GM04504 (cell line): ENCODE results near the gene KIAA1958.
A peak's percentile ranks its signal among the peaks of the same experiment; 100 is the strongest.
"Not testable (repeated sequence)": the region's sequence is repeated elsewhere in the genome, so short reads cannot be mapped to it uniquely, and the experiment has no call there.

Experiments
- DNase-seq: peaks from one replicate; pipeline ENCODE4 v3.0.0-alpha.2; 2012; ENCODE audit warnings: low read depth

The KIAA1958 gene

DNA sequence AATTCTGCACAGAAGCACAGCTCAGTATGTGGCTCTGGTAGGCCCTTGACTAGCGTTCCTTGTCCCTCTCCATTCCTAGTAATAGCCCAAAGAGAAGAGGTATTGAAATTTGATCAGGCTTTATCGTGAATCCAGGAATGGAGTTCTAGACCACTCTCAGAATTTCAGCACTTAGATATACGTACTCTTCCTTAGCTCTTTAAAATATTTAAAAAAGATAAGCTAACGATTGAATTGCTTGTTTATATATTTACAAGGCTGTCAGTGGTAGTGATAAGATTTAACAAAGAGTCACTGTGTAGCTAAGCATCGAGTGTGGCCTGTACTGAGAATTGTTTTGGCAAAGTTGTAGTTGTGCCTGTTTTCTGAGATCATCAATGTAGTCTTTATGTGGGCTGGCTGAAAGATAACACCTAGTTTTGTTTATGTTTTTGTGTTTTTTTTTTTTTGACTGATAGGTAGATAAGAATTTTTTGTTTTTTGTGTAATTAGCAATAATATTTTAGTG, 2.5 kb downstream of the KIAA1958 start:
- no peak for DNase-seq

DNA sequence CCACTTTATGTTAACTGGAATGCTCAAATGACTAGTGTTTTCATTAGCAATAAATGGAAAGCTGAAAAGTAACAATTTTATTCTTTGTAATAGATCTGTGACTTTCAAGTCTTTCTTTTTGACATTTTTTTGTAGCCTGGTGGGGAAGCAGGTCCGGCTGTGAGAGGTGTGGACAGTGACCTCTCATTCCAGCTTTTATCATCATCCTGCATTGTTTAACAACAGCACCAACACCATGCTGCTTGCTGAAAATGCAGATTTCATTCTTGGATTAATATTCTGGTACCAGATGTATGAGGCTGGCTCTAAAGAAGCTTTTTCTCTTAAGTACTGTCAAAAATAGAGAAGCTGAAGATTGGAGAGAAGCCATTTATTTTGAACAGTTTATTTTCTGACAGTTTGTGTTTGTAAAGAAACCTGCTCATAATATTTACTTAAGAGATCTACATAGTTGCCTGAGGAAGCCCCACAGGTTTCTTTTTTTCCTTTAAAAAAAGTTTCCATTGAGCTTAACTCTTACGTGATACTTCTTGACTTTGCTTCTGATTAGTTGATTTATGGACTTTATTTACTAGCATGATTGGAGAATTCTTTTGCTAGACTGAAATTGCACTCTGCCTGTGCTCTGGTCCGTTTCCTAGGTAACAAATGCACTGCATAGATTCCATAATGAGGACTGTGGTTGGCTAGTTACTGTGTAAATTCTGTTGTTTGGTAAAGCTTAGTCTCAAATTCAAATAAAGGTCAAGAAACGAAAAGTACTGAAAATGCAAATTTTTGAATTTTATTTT, 3.4 kb downstream of the KIAA1958 start:
- no peak for DNase-seq

DNA sequence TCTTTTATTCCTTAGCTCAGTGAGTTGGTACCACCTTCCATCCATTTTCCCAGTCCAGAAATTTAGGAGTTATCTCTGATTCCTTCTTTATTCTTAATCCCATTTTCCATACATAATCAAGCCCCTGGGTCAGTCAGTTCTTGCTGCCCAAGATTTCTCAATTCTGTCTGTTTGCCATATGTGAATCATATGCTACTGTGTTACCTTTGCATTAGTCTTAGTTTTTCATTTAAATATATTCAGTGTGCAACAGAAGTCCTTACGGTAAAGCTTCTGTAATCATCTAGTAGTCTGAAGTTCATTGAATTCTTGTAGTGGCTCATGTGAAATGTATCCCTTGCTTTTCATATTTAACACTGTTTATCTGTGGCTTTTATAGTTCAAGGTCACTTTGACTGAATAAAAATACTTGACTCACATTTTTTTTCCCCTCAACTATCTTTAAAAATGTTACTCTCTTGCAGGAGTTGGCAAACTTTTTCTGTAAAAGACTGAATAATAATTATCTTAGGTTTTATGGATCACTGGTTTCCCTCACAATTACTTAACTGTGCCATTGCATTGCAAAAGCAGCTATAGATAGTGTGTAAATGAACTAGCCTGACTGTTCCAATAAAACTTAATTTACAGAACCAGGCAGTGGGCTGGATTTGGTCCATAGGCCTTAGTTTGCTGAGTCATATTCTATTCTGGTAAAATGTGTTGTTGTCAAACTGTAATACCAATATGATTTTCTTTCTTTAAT, 6.9 kb downstream of the KIAA1958 start:
- DNase-seq = peak; percentile 71

DNA sequence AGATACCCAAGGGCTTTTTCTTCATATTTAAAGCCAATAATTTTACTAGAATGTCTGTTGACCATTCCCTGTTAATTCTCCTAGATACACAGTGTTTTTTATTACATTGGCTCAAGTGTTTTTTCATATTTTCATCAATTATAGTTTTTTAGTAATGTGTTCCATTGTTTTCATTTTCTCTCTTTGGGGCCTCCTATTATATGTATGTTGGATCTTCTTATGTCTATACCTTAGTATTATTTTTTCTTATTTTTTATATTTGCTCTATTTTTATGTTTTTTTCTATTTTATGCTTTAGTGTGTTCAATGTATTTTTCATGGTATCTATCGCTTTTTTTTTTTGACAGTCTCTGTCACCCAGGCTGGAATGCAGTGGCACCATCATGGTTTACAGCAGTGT, 7.5 kb downstream of the KIAA1958 start:
- no peak for DNase-seq

DNA sequence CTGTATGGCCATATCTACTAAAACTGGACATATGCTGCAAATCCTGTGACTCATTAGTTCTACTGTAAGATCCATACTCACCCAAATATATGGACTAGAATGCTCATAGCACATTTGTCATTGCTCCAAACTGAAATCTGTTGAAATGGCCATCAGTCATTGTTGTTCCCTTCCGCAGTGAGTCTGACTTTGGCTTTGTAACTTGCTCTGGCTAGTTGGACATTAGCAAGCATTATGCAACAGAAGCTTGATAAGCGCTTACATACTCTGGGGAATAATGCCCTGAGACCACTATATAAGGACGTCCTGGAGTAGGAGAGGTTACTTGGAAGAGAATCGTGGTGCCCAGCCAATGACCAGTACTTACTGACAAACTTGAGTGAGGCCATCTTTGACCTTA, 9.0 kb downstream of the KIAA1958 start:
- no peak for DNase-seq

DNA sequence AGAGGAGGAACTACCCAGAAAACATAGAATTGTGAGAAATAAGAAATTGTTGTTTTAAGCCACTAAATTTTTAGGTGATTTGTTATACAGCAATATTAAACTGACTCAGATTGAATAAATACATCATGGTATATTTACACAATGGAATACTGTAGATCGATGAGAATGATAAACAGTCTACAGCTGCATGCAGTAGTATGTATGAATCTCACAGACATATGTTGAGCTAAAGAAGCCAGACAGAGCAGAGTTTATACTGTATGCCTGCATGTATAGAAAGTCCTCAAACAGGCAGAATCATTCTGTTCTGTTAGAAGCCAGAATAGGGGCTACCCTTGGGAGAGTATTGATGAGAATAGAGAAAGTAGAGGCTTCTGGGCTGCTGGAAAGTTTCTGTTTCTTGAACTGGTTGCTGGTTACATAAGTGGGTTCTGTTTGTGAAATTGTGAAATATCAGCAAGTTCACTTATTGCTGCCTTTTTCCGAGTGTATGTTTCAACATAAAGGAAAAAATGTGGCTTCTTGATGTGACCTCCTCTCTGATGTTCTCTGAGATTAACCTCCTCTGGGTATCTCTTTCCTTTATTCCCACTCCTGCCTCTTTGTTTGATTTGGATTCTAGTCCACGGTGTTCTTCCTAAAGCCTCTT, 9.6 kb downstream of the KIAA1958 start:
- no peak for DNase-seq

DNA sequence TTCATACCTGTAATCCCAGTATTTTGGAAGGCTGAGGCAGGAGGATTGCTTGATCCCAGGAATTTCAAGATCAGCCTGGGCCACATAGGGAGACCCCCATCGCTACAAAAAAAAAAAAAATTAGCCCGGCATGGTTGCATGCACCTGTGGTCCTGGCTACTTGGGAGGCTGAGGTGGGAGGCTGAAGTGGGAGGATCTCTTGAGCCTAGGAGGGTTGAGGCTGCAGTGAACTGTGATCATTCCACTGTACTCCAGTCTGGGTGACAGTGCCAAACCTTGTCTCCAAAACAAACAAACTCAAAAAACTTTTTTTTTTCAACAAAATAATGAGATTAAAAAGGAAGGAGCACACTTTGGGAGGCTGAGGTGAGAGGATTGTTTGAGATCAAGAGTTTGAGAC, 14.2 kb downstream of the KIAA1958 start:
- no peak for DNase-seq

DNA sequence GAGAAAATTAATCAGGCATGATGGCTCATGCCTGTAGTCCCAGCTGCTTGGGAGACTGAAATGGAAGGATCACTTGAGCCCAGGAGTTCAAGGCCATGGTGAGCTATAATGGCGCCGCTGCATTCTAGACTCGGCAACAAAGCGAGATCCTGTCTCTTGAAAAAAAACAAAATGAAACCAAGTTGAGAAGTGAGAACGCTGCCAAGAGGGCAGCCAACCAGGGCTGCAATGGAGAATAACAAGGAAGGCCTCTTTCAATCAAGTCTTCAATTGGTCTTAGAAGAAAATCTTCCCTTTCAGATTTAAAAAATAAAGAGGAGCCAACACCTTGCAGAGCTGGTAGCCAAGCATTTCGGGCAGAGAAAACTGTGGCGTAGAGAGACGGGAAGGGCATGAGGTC, 14.7 kb downstream of the KIAA1958 start:
- no peak for DNase-seq

DNA sequence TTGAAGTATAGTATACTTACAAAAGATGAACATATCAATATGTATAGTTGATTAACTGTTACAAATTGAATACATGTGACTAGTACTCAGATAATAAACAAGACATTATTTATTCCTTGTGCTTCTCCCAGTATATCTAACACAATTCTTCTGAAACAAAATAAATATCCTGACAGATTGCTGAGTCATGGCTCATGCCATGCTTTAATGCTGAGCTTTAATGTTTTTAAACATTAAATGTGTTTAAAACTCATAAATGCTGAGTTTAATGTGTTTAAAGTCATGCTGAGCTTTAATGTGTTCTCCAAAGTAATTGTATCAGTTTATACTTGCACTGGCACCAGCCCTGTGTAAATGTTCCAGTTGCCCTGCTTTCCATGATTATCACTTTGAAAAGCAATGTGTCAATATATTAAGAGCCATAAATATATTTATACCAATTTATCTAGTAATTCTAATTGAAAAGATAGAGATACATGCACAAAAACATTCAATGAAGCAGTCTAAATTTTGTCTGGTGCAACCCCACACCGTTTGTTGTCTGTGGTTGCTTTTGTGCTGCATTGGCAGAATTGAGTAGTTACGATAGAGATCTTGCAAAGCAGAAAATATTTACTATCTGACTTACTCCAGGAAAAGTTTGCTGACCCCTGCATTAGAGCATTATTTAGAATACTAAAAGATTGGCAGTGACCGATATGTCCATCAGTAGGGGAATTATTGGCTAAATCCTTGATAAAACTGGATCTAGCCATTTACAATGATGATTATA, 15.7 kb downstream of the KIAA1958 start:
- DNase-seq = no peak

DNA sequence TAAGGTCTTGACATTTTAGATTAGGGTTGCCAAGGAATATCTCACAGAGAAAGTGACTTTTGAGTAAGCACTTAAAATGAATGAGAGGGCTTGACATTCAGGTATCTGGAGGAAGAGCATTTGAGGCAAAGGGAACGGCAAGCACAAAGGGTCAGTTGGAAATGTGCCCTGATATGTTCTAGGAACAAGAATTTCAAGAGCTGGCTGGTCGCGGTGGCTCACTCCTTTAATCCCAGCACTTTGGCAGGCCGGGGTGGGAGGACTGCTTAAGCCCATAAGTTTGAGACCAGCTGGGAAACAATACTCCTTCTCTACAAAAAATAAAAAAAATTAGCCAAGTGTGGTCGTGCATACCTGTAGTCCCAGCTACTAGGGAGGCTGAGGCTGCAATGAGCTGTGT, 16.5 kb downstream of the KIAA1958 start:
- no peak for DNase-seq

DNA sequence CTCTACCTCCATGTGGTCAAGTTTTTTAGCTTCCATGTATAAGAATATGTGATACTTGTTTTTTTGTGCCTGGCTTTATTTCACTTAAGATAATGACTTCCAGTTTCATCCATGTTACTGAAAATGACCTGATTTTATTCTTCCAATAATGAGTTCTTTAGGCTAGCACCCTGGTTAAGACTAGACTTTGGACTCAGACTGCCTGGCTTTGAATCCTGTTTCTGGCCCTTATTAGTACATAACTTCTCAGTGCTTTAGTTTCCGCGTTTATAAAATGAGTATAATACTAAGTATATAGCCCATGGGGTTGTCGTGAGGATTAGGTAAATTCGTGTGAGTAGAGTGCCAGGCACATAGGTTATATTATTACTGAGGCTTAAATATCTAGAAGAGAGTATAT, 18.5 kb downstream of the KIAA1958 start:
- no peak for DNase-seq

DNA sequence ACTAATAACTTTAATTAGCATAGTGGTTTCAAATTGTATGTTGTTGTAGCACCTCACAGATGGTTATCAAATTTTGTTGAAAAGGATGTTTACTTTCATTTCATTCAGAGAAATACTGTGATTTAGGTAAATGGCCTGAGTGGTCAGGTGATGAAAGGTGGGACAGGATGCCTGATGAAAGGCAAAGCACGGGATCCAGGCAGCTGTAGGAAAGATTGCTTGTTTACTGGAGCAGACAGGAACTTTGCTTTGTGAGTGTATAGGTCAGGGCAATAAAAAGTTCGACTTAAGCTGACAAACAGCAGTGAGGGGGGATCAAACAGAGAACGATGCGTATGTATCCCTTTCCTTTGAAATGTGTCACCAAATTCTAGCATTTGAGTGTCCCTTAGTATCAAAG, 19.0 kb downstream of the KIAA1958 start:
- DNase-seq = no peak

DNA sequence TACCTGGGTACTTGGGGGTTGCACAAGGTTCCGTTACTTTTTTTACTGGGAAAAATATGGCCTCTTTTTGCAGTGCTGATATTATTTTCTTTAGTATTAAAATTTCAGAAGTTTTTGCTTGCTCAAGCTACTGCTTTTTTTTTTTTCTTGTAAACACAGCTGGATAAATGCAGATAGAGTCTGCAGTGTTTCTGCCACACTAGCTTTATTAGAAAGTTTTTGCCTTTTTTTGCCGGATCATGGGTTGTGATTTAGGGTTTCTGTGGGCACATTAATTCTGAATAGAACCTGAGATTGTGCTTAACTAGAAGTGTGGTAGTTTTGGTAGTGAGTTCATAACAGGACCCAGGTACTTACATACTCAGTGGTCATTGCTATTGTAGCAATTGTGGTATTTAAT, 19.9 kb downstream of the KIAA1958 start:
- DNase-seq = no peak

DNA sequence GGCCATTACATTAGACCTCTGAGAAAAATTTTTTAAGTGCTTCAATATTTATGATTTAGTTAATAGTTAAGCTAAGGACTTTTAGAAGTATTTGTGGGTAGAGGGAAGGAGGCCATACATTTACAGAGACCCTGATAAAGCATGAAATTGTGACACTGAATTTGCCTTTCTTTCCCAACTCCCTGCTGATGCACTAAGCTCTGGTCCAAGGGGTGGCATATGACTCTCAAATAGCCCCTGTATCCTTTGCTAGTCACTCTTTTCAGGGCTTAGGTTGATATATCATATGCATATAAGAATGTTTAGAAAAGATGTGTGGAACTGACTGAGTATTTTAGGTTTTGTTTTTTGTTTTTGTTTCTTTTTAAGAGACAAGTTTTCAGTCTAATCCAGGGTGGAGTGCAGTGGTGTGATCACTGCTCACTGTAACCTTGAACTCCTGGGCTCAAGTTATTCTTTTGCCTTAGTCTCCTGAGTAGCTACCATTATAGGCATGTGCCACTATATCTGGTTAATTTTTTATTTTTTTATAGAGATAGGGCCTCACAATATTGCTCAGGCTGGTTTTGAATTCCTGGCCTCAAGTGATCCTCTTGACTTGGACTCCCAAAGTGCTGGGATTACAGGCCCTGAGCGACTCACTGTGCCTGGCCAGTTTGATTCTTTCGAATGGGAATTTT, 20.5 kb downstream of the KIAA1958 start:
- DNase-seq = no peak

DNA sequence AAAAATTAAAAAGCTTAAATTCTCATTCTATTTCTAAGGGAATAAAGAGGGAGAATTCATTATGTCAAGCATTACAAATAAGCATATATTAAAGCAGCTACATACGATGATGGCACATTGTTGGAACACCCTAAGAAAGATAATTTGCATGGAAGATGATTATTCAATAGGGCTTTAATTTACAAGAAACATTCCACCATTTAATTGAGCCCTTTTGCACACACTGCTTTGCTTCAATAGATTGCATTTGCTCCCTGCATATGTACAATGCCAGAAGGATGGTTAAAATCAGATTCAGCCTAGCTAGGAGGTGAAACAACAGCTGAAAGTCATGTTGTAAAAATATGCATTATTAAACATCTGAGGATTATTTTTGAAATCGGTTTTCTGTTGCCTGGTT, 21.8 kb downstream of the KIAA1958 start:
- no peak for DNase-seq

DNA sequence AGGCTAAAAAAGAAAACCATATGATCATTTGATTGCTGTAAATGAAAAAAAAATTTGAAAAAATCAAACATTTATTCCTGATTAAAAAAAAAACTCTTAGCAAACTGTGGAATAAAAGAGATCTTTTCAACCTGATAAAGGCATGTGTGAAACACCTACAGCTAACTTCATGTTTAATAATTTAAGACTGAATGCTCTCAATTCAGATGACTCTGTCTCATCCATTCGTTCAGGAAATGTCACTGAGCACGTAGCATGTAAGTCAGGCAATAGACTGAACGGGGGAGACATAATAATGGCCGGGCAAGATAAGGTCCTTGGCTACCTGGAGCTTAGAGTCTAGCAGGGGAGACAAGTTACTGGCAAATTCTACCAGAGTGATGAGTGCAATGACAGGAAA, 25.8 kb downstream of the KIAA1958 start:
- not testable (repeated sequence) for DNase-seq

DNA sequence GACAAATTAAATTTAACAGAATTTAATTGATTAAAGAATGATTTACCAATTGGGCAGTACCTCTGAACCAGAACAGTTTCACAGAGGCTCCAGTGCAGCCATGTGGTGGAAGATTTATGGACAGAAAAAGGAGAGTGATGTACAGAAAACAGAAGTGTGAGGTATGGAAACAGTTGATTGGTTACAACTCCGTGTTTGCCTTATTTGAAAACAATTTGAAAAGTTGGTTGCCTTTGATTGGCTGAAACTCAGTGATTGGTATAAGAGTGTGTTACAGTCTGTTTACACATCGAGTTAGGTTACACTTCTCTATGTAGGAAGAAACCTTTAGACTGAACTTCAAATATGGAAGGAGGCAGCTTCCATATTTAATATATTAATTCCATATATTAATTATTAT, 30.1 kb downstream of the KIAA1958 start:
- no peak for DNase-seq

DNA sequence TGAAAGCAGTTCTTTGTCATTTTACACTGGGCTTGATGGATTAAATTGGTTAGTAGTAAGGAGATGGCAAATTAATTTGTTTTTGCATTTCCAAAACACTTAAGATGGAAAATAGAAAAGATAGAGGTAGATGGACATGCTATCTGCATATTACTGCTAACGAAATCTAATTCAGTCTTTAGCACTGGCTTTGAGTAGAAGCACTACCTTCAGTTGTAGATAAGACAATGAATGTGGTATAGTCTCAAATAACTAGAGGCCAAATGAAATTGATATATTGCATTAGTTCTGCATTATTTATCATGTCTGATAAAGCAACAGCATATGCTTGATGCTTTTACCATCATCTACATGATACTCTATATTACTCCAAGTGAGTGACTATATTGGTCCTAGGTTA, 33.4 kb downstream of the KIAA1958 start:
- DNase-seq = no peak

DNA sequence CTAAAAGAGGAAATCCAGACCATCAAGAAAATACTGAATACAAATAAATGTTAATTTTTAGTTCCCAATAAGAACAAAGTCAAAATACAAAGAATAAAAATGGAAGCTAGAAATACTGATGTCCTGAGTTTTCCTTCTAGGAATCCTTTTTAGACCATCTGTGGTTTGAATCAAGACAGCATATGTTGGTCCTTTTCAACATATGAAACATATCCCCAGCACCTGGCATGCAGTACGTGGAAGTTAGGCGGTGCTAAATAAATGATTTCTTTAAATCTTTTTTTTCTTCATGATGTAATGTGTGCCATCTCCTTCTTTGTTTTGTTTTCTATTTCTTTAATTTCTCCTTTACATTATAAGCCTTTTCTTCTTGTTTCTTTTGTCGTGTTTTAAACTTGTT, 34.0 kb downstream of the KIAA1958 start:
- no peak for DNase-seq

DNA sequence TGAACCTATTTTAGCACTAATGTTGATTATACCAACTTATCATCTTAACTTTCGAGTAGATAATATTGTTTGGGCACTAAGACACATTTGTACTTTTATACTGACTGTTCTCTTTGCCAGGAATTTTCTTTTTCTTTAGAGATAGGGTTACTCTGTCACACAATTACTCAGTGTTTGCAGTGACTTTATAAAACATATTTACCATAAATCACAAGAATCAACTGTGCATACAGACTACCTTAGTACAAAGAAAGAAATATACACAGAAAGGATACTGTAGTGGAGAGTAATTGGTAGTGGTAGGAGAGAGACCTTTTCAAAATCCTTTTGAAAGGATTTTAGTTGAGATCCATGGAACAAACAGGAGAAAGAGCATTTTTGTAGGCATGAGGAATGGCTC, 40.3 kb downstream of the KIAA1958 start:
- DNase-seq = no peak

DNA sequence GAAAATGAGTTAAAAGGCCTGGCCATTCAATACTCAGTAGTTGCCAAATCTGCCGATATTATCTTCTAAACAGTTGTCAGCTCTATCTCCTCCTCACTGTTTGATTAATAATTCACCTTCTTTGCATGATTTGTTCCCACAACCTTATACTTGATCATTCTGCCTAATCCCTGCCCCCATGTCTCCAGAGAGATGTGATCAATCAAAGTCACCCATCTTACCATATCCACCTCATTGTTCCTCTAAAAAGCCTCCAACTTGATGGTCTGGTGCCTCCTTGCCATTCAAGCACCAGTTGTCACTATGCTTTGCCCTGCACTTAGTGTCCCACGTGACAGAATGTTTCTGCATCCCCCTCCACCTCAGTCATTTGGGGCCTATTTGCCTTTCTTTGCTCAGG, 41.3 kb downstream of the KIAA1958 start:
- no peak for DNase-seq

DNA sequence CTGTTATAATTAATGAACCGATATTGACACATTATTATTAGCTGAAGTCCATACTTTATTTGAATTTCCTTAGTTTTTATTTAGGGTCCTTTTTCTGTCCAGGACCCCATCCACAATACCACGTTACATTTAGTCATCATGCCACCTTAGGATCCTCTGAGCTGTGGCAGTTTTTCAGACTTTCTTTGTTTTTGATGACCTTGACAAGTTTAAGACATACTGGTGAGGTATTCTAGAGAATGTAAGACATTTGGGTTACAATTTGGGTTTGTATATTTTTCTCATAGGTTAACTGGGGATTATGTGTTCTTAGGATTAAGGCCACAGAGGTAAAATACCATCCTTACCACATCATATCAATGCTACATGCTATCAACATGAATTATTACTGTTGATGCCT, 42.7 kb downstream of the KIAA1958 start:
- DNase-seq = no peak
